GM19351 (cell line): ENCODE data around the gene ABR.
"Not testable (repeated sequence)": the region's sequence is repeated elsewhere in the genome, so short reads cannot be mapped to it uniquely, and the experiment has no call there.

Experiments
- ATAC-seq: cut with Tn5 transposase; IDR thresholded peaks from one replicate; pipeline ENCODE4 v1.9.1; 2021; ENCODE audit warnings: mild to moderate bottlenecking, moderate library complexity; ENCODE audit not compliant: unreplicated experiment

Gene ABR

GRCh38 chr17:1122533-1123392 is 57.0 kb downstream of the ABR start:
- ATAC-seq: no peak

- not testable (repeated sequence) for ATAC-seq
These were observed 58.4 kb downstream of the ABR start for GRCh38 chr17:1121442-1121817.

DNA sequence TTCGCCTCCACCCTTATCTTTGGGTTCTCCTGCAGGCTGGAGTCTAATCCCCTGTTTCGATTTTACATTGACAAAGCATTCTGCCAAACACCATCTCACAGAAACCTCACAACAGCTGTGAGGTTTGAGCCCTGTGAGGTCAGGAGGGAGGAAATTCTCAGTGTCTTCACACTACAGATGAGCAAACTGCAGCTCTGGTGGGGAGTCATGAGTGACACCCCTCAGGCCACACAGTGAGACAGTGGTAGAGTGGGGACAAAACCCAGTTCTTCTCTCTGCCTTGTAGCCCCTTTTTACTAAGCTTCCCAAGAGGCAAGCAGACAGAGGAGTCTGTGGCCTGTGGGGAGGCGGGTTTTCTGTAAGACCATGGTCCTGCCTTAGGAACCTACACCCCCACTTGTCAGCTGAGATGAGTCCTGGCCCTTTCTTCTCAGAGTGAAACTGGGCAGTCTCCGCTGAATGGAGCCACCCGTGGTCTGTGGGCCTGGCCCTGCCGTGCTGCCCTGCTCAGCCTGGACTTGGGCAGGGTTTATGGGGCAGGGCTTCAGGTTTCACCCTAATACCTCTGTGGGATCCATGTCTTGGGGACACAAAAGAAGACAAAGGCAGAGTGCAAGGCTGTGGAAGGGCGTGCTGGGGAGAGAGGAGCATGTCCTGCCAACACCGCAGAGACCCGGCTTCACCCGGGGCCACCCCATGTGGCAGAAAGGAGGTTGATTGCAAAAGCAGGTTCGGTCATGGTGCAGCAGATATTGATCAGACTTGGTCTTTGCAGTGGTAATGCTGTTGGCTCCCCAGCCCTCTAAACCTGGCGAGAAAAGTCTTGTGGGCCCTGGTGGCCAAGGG is 59.0 kb downstream of the ABR start:
- no peak for ATAC-seq

- ATAC-seq: no peak
These were observed 59.9 kb downstream of the ABR start for GRCh38 chr17:1119924-1120323.

GRCh38 chr17:1116602-1117001 is 63.2 kb downstream of the ABR start:
- ATAC-seq: no peak

GRCh38 chr17:1112875-1113274 is 66.9 kb downstream of the ABR start:
- no peak for ATAC-seq

GRCh38 chr17:1111599-1112443 is 68.0 kb downstream of the ABR start:
- no peak for ATAC-seq

- no peak for ATAC-seq
These were observed 68.8 kb downstream of the ABR start for GRCh38 chr17:1110862-1111598.

DNA sequence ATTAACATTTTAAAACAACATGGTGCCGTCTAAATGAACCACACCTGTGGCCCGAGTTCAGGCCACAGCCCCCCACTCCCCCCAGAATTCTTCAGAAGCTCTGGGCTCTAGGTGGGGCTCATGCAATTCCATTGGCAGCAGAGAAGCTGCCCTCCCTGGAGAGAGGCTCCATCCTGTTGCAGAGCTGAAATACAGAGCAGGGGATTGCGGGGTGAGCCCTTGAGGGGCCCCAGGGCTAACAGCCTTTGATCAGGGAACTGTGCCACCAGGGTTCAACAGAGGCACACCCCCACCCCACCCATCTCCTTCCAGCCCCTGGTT is 69.3 kb downstream of the ABR start:
- no peak for ATAC-seq

- ATAC-seq: peak; percentile 48
These were observed 69.9 kb downstream of the ABR start for GRCh38 chr17:1109606-1110540.

GRCh38 chr17:1108765-1109605 is 70.8 kb downstream of the ABR start:
- ATAC-seq: peak; percentile 44

DNA sequence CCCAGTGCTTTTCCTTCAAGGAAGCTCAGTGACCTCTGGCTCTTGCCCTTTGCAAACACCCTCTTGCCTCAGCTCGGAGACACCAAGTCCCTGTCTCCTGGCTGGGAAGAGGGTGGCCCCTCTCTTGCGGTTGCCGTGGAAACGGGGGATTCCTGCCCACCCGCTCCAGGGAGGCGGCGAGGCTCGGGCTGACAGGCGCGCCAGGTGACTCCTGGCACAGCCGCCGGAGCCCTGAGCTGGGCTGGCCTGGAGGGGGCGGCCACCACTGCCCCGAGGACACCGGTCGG is 71.4 kb downstream of the ABR start:
- no peak for ATAC-seq

DNA sequence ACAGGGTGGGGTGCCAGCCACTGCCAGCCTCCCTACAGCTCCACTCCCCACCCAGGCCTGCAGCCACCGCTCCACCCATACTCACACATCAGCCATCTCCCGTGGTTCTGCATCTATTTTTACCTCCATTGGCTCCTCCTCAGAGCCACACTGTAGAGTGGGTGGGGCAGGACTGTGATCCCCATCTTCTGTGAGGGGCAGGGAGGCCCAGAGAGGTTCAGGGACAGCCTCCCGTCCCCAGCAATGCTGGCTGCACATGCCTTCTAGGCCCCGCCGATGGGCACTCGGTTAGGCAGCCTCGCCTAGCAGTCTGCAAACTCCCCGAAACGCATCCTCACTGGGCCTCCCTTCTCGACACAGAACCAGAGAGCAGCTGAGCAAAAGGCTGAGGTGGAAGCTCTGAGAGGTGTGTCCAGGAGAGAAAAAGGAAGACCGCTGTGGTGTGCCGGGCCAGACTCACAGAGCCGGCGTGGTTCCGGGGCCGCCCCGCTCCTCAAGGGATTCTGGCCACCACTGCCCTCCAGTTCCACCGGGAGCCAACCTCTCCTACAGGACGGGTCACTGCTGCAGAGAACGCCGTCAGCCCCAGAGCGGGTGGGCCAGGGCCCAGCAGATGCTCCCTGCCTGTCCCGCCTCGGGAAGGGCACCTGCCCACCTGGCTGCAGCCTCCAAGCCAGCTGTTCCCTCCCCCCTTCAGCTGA is 71.9 kb downstream of the ABR start:
- ATAC-seq: no peak

DNA sequence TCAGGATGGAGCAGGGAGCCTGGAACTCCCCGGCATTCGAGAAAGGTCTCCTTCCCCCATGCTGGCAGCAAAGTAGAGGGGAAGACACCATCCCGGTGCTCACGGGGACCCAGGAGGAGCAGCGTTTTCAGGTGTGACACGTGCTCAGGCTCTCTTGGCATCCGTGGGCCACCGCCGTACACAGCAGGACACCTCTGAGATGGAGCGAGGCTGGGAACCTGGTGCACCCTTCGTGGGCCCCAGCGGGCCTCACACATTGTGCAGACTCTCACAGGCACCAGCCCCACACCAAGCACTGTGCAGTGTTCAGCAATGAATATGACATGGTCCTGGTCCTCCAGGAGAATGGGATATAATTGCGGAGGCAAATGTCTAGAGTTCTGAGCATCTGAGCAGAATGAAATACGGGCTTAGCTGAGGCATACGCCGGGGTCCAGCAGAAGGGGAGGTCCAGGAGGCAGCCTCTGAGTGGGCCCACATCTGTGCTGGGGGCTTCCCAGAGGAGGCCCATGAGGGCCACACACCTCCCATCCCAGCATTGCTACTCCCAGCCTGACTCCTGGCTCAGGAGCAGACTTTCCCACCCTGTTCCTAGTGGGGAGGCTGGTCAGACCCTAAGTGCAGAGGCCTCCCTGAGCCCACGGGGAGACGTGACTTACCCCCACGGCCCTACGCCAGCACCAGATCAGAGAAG is 72.6 kb downstream of the ABR start:
- ATAC-seq: no peak

DNA sequence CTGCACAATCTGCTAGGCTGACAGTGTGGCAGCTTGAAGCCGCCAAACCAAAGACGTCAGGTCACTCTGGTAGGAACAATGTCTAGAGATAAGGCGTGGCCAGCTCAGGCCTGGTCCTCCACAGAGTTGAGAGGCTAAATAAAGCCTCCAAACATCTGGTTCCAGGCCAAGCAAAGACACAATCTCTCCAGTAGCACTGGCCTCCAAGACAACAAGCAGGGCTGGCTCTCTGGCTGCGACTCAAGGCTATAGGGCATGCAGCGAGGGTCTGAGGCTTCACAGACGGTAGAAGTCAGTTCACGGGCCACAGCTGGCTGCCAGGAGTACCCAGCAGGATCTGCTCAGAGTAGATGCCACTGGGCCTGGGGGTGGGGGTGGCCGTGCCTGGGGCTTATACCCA is 75.6 kb downstream of the ABR start:
- ATAC-seq: no peak

DNA sequence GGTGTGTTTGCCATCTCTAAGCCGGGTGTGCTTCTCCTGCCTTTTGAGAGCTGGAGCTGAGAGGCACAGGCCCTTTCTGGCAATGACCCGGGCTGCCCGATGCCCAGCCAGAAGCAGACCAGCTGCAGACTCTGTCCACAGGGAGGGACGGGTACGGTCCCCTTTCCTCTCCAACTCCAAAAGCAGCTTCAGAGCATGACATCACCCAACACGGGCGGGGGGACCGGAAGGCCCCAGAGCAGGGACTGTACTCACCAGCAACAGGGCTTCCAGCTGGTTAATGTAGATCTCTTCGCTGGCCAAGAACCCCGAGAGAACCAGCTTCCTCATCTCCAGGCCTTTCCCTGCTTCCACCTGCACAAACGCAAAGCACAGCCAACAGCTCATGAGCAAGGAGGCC is 79.4 kb downstream of the ABR start:
- ATAC-seq: no peak

GRCh38 chr17:1099242-1099641 is 80.5 kb downstream of the ABR start:
- ATAC-seq: no peak
